BJ (cell line): ENCODE measurements around the gene DDIAS. TPM values are rescaled to one million over a fixed set of nuclear protein-coding genes. Genes with fewer than 3 reads are reported as not detected.

Experiments
- CTCF ChIA-PET: fragments of 350-600 bp; formaldehyde crosslinking; extraction: SDS; loops from one replicate; lab custom pipeline; 2021; ENCODE audit warnings: antibody characterized with exemption, inconsistent platforms; lab: Yijun Ruan, JAX
- POLR2A ChIA-PET: fragments of 300-600 bp; sonication (Branson Sonifier 250); formaldehyde crosslinking; extraction: SDS; loops from one replicate; lab custom pipeline; 2021; ENCODE audit warnings: antibody characterized with exemption; lab: Charles Lee
- DNase-seq: peaks from one replicate; pipeline ENCODE4 v3.0.0-alpha.2; 2011; ENCODE audit warnings: low read depth
- H3K27me3 ChIP-seq: 2 replicates; pipeline ENCODE4 v1.6.0; 2011; ENCODE audit warnings: low read length; ENCODE audit not compliant: control insufficient read depth, insufficient read depth
- H3K36me3 ChIP-seq: 2 replicates; pipeline ENCODE4 v1.5.1; 2011; ENCODE audit warnings: low read length; ENCODE audit not compliant: control insufficient read depth, insufficient read depth
- H3K4me3 ChIP-seq: 2 replicates; pipeline ENCODE4 v1.5.1; 2011; ENCODE audit warnings: low read depth, mild to moderate bottlenecking, control low read depth, low read length
- polyA plus RNA-seq: library from polyadenylated mRNA; depleted of rRNA; stranded (reverse); fragments of >200 nt; gene quantifications from 2 replicates; pipeline ENCODE4 v1.2.3, GENCODE V29; 2011
- TF ChIP-seq, protein P1 (sequence below): IDR thresholded peaks from 2 replicates; pipeline ENCODE4 v1.5.1; 2011; ENCODE audit warnings: low read depth, mild to moderate bottlenecking, control low read depth, inconsistent platforms, low read length, moderate library complexity; ENCODE audit not compliant: insufficient read depth

The DDIAS gene
- polyA plus RNA-seq, 1 experiment: 2.7 TPM

DNA sequence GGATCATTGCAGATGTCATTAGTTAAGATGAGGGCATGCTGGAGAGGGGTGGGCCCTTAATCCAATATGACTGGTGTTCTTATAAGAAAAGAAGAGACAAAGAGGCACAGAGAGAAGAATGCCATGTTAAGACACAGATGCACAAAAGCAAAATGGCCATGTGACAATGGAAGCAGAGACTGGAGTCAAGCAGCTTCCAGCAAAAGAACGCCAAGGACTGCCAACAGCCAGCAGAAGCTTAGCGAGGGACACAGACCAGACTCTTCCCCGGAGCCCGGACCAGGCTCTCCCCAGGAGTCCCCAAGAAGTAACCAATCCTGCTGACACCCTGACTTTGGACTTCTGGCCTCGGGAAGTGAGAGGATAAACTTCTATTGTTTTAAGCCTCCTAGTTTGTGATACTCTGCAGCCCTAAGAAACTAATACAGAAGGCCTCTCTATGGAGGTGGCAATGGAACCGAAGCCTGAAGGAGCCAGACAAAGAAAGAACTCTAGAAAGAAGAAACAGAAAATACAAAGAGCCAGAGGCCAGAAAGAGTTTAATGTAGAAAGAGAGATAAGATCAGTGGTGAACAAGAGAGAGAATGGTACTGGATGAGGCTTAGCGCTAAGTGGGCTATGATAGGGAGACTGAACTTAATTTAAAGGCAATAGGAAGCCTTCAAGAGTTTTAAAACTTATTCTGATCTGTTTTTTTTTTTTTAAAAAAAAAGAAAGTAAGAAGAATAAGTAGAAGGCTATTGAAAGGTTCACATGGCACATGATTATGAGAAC, 29.0 kb upstream of the DDIAS start:
- ChIA-PET CTCF (interaction anchor here (1.0 to 1.2 kb wide), 2 partner anchors 155 to 947 kb away, joined by 3 read pairs; no protein-coding TSS in a partner anchor), POLR2A (no interaction called here)
- H3K27me3 ChIP-seq: no peaks in the 10 kb centered on the region
- H3K36me3 ChIP-seq: no peaks in the 10 kb centered on the region
- no peak for DNase-seq
- no peak overlapping the region for H3K4me3 ChIP-seq
- TF ChIP-seq, protein P1, sequence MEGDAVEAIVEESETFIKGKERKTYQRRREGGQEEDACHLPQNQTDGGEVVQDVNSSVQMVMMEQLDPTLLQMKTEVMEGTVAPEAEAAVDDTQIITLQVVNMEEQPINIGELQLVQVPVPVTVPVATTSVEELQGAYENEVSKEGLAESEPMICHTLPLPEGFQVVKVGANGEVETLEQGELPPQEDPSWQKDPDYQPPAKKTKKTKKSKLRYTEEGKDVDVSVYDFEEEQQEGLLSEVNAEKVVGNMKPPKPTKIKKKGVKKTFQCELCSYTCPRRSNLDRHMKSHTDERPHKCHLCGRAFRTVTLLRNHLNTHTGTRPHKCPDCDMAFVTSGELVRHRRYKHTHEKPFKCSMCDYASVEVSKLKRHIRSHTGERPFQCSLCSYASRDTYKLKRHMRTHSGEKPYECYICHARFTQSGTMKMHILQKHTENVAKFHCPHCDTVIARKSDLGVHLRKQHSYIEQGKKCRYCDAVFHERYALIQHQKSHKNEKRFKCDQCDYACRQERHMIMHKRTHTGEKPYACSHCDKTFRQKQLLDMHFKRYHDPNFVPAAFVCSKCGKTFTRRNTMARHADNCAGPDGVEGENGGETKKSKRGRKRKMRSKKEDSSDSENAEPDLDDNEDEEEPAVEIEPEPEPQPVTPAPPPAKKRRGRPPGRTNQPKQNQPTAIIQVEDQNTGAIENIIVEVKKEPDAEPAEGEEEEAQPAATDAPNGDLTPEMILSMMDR: no peak

DNA sequence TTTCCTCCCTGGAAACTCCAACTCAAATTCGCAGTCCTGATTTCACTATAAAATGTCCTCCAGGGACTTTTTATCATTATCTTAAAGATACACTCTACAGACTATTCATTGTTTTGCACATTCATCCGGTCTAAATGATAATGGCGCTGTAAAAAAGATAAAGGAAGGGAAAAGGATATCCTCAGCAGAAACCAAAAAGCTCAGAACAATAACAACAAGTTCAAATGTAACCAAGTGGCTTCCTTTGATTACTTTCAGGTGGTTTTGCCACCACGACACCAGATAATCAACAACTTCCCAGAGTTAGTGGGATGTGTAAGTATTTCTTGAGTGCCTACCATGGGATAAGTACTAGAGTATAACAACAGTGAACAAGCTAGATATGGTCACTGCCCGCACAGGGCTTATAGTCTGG, 27.6 kb upstream of the DDIAS start:
- Histone ChIP-seq H3K36me3 (no peaks in the 10 kb centered on the region), H3K27me3 (no peaks in the 10 kb centered on the region), H3K4me3 (no peak overlapping the region)
- TF ChIP-seq, protein P1: no peak
- POLR2A ChIA-PET: no interaction called here
- no peak for DNase-seq
- CTCF ChIA-PET: no interaction called here

DNA sequence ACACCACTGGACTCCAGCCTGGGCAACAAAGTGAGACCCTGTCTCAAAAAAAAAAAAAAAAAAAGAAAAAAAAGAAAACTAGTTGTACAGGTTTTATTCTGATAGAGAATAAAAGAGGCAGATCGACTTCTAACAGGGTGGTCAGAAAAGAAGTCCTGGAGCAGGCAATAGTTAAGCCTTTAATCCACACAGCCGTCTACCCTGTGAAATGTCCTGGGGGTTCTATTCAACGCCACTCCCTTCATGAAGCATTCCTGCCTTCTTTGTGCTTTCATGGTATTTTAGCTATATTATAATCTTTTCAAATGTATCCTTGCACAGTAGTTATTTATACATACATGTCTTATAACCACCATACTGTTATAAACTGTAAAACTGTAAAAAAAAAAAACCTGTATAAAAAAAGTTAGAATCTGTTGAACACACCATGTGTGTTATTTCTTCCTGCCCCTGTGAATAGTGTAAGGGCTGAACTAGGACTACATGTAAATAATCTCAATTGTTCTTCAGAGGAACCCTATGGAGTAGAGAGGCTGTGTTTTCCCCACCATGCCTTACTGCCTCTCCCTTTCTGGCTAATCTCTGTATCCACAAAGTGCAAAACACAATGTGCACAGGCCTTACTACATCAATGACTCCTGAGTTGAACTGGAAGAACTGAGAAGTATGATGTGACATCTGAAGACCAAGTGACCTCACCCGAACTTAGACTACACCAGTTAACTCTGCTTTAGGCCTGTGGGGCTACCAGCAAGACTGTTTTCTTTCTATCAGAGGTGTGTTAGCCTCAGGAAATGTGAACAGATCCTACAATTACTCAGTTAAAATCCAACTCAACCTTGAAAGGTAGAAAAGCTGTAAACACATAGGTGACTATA, 26.7 kb upstream of the DDIAS start:
- TF ChIP-seq, protein P1: no peak
- H3K27me3 ChIP-seq: no peaks in the 10 kb centered on the region
- ChIA-PET CTCF (interaction anchor here (1.2 kb wide), 1 partner anchor 7 kb away, joined by 7 read pairs; no protein-coding TSS in a partner anchor), POLR2A (no interaction called here)
- H3K4me3 ChIP-seq: no peak overlapping the region
- no peak for DNase-seq
- no peaks in the 10 kb centered on the region for H3K36me3 ChIP-seq

DNA sequence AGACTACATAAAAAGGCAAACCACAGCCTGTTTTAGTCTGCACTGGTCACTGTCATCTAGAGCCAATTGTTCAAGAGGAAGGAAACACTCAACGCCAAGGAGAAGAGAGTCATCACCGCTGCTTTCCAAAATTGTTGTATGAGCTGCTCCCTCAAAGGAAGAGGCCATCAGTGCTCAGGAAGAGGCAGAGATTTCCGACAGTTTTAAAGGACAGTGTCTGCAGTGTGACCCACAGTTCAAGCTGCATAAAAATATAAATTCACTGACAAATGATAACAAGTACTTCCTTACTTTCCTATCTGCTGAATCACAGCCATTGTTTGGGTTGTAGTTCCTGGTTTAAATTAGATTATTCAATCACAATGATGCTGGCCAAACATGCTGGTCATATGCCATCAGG, 17.7 kb upstream of the DDIAS start:
- POLR2A ChIA-PET: no interaction called here
- TF ChIP-seq, protein P1: no peak
- CTCF ChIA-PET: interaction anchor here (0.8 kb wide), 1 partner anchor 108 kb away, joined by 3 read pairs; no protein-coding TSS in a partner anchor
- no peak for DNase-seq
- Histone ChIP-seq H3K27me3 (no peaks in the 10 kb centered on the region), H3K36me3 (no peaks in the 10 kb centered on the region), H3K4me3 (no peak overlapping the region)
